ENCODE results near the gene PDHA1.

- no peak for TF ChIP-seq CTCF (IDR thresholded peaks at IDR 0.05; ENCODE audit: insufficient read depth, low read length)
- no peak for TF ChIP-seq POLR2AphosphoS5 (IDR thresholded peaks at IDR 0.05; ENCODE audit: low read depth)
- no peak for TF ChIP-seq SPI1 (IDR thresholded peaks at IDR 0.05; ENCODE audit: borderline replicate concordance, low read depth)
Observed at GRCh38 chrX:19344661-19345060, 934 bp downstream of the PDHA1 start.

Measured in HL-60 (cell line).